TTC549 (cell line): ENCODE data around the gene MYOZ1.
"Not testable (repeated sequence)": the region's sequence is repeated elsewhere in the genome, so short reads cannot be mapped to it uniquely, and the experiment has no call there.

Experiments used
- FAIRE-seq: peaks from 2 replicates; lab custom pipeline; 2012; peaks lifted over from hg19 to GRCh38; lab: Jason Lieb, UNC

Gene MYOZ1

GRCh38 chr10:73641328-73642060 lies at the start of gene MYOZ1:
Gene MYOZ1, minus strand, starts transcription at chr10:73641474. Its CDS starts 1,457 bp downstream, at chr10:73640017.
- FAIRE-seq, result no peak

DNA sequence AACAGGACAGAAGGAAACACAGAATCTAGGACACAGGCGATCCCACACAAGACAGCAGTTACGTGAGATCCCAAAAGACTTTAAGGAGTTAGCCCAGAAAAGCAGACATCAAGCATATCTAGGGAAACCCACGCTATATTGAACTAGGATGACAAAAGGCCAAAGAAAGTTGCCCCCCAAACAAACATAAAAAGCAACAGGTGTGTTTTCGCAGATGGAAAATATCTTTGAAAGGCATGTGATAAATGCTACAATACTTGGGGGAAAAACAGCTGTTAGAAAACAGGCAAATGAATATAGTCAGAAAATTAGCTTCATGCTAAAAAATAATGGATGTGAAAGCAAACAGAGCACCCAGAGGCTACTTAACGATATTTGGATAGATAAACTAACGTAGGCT lies 49.5 kb upstream of the MYOZ1 start:
- not testable (repeated sequence) for FAIRE-seq

- not testable (repeated sequence) for FAIRE-seq
Observed at GRCh38 chr10:73689596-73689995, 48.3 kb upstream of the MYOZ1 start.

- not testable (repeated sequence) for FAIRE-seq
Observed at GRCh38 chr10:73687641-73688040, 46.4 kb upstream of the MYOZ1 start.

DNA sequence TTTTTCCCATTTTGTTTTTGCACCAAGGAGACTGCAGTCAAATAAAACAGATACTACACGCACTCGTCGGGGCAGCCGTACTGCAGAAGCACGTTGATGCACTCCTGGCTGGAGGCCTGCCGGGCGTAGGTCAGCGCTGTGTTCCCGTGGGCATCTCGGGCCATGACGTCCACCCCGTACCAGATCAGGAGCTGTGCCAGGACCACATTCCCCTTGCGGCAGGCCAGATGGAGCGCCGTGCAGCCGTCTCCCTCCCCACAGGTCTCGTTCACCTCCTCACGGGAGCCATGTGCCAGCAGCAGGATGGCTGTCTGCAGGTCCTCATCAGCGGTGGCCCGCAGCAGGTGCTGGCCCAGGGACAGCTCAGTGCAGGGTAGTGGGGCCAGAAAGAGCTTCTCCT lies 33.3 kb upstream of the MYOZ1 start:
- not testable (repeated sequence) for FAIRE-seq

GRCh38 chr10:73668378-73668777 lies 27.1 kb upstream of the MYOZ1 start:
- not testable (repeated sequence) for FAIRE-seq

GRCh38 chr10:73666153-73666809 lies 25.0 kb upstream of the MYOZ1 start:
- not testable (repeated sequence) for FAIRE-seq

GRCh38 chr10:73665581-73665980 lies 24.3 kb upstream of the MYOZ1 start:
- FAIRE-seq, result not testable (repeated sequence)

- FAIRE-seq, result not testable (repeated sequence)
Observed at GRCh38 chr10:73664156-73665040, 23.1 kb upstream of the MYOZ1 start.

- FAIRE-seq, result not testable (repeated sequence)
Observed at GRCh38 chr10:73663621-73664020, 22.3 kb upstream of the MYOZ1 start.

DNA sequence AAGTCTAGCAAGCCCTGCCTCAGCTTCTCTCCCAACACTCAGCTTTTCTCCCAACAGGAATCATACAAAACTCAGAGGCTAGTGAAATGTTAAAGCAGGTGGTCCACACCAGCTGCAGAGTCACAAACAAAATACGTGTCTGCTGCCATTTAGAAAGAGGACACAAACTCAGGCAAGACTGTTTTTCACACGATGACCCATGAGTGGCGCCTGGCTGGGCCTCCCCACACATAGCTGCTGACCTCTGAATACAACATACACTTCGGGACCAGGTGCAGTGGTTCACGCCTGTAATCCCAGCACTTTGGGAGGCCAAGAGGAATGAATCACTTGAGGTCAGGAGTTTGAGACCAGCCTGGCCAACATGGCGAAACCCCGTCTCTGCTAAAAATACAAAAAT lies 21.4 kb upstream of the MYOZ1 start:
- FAIRE-seq, result not testable (repeated sequence)

- FAIRE-seq, result no peak
Observed at GRCh38 chr10:73655990-73656298, 14.7 kb upstream of the MYOZ1 start, which contains the start of gene SYNPO2L. Gene SYNPO2L, minus strand, starts transcription at chr10:73656029. Its CDS starts 107 bp downstream, at chr10:73655922.

GRCh38 chr10:73655257-73655989 lies 14.1 kb upstream of the MYOZ1 start:
- no peak for FAIRE-seq

DNA sequence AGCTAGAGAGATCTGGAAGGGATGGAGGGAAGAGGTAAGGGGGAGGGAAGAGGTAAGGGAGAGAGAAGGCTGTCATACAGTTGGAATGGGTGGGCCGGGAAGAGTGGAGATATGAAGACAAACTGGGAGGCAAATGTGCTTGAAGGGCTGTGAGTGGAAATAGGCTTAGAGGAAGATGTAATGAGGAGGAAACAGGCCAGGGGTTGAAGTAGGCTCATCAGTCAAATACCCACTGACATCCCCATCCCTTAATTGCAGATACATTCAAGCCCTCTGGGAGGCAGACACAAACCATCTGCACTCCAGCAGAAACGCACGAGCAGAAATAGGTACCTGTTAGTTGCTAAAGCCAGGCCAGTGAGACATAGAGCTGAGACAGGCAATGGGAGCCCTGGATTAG lies 12.4 kb upstream of the MYOZ1 start:
- FAIRE-seq, result no peak

DNA sequence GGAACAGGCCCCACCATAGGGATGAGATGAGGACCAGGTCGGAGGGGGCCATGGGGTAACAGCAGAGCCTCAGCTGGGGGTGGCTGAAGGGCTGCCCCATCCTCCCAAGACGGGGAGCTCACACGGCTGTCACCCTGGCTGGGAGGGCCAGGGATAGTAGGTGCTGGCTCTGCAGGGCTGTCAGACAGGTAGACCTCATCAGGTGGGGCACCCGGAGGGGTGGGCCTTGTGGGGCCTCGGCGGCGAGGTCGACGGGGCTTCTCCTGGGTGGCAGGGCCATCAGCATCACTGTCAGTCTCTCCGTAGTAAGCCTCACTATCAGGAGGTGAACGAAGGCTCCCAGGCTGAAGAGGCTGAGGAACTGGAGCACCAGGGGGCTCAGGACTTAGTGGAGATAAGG lies 11.9 kb upstream of the MYOZ1 start:
- FAIRE-seq, result no peak

DNA sequence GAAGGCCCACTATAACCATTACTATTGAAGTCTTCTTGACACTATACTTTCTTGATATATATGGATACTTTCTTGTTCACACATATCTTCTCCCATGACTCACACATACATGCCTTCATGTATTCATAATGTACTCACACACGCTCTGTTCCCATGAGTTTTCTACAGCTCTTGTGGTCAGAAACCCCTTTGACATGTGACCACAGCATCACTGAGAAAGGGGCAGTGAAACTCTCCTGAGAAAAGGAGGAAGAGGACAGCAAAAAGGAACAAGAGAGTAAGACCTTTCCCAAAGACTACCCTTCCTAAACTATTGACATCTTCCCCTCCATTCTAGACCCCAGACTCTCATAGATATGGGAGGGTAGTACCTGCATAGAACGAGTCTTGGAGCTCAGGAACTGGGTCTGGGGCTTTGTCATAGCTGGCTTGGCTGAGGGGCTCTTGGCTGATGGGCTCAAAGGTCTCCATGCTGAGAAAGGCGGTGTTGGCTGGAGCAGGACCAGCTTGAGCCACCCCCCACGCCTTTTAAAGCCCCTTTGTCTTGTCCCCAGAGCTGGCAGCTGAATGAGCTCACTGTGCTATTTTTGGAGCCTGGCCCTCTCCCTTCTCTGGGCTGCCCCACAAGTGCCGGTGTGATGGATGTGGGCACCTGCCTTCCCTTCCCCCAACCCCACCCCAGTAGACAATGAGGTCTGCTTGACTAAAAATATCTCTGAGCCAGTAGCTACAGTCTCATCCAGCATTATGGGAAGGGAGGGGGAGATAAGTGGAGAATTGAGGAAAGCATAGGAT lies 9.5 kb upstream of the MYOZ1 start:
- FAIRE-seq, result no peak

DNA sequence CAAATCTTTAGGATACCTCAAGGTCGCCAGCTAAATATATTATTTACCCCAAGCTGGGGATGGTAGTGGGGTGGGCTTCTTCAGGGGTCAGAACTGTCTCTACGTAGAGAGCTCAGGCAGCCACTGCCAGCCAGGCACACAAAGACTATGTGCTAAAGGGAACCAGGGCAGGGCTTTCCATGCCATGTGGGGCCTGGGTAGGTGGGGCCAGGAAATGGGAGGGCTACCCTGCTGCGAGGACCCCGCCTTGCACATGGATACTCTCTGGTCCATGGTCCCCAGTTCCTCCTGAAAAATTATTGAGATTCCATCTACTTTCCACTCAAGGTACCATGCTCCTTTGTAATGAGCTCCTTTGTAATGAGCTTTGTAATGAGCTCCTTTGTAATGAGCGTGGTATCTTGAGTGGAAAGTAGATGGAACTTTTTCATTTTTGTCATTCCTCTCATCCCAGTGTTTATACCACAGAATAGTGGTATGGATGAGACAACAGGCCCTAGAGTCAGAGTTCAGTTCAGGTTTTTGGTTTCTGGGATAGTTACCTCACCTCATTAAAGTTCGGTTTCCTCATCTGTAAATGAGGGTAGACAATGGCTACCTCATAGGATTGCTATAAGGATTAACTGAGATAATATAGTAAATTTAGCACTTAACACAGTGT lies 8.7 kb upstream of the MYOZ1 start:
- no peak for FAIRE-seq

- FAIRE-seq, result no peak
Observed at GRCh38 chr10:73648975-73649829, 7.9 kb upstream of the MYOZ1 start.

DNA sequence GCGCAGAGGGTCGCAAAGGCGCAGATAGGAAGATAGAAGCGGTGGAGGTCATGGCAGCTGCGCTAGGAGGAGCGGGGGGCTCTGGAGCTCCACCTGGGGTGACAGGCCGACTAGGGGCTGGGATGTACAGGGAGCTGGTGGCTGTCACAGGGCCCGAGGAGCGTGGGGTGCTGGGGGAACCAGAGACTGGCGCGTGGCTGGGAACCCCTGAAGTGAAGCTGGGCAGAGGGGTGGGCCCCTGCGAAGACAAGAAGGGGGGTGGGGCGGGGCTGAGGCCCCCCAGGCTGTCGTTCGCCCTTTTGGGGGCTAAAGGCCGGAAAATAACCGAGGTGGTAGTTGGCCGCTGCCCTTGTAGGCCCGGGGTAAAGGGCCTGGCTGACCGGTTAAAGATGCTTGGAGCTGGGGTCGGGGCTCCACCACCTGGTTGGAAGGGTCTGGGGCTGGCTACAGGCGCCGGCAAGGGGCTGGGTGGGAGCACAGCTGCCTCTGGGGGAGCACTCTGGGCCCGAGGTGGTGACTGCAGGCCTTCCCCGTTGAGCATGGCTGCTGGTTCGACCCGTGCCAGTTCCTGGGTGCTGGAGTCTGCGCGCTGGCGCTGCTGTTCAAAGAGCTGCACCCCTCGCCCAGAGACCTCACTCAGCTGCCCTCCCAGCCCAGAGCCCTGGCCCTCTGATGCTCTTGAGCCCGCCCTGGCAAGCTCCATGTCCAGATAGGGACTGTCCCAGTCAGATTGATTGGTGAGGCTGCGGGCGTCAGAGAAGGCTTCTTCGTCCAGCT lies 6.8 kb upstream of the MYOZ1 start:
- FAIRE-seq, result no peak
